Measurements from ENCODE around the gene APBB1IP. TPM values are rescaled to one million over a fixed set of nuclear protein-coding genes. Genes with fewer than 3 reads are reported as not detected.

Gene APBB1IP
- total and polyA plus RNA-seq, 2 of the 8 experiments (the other 6 are each of a cell fraction or from before 2014, with no cell fraction given), result 0.05 TPM; not detected in 1

- Histone ChIP-seq H3K18ac (ENCODE audit: extremely low read depth, low read length) (no peak overlapping the region), H3K36me3 (ENCODE audit: control insufficient read depth in 2 of 4, insufficient read depth in 4 of 4, low read length in 3 of 4) (no peaks in the 10 kb centered on the region), H4K91ac (replicated peaks; ENCODE audit: insufficient read length, low read length) (no peak overlapping the region), H3K79me1 (ENCODE audit: low read depth, low read length) (no peaks in the 10 kb centered on the region), H2BK20ac (ENCODE audit: low read length) (no peak overlapping the region), H3K4me2 (ENCODE audit: insufficient read depth in 1 of 2, low read depth in 2 of 2, low read length in 2 of 2) (no peak overlapping the region), H4K5ac (ENCODE audit: insufficient read length, low read depth, low read length) (no peak overlapping the region), H3K4ac (replicated peaks; ENCODE audit: insufficient read length, low read depth, low read length) (no peak overlapping the region), H2BK5ac (ENCODE audit: low read depth, low read length) (no peak overlapping the region), H3K56ac (replicated peaks; ENCODE audit: insufficient read length, low read depth, low read length) (no peak overlapping the region), H3K27me3 (replicated peaks in 1 of 4; ENCODE audit: control insufficient read depth in 3 of 4, extremely low read depth in 1 of 4, insufficient read depth in 3 of 4, low read length in 3 of 4) (no peaks in the 10 kb centered on the region), H3K9ac (replicated peaks in 1 of 4; ENCODE audit: extremely low read depth in 1 of 4, low read depth in 3 of 4, low read length in 3 of 4) (no peak overlapping the region), H2BK15ac (ENCODE audit: low read length) (no peak overlapping the region), H4K8ac (ENCODE audit: extremely low read depth, insufficient read depth, low read length) (no peak overlapping the region), H3K27ac (ENCODE audit: low read depth, low read length) (no peak overlapping the region), H2BK12ac (ENCODE audit: low read depth, low read length) (no peak overlapping the region), H3K14ac (ENCODE audit: insufficient read length) (no peak overlapping the region), H3K23me2 (ENCODE audit: low read depth, low read length) (no peaks in the 10 kb centered on the region), H3K4me3 (ENCODE audit: extremely low read depth in 1 of 4, insufficient read depth in 2 of 4, low read depth in 3 of 4, low read length in 4 of 4) (no peak overlapping the region), H3K4me1 (replicated peaks in 1 of 4; ENCODE audit: control insufficient read depth in 3 of 4, insufficient read depth in 4 of 4, low read length in 3 of 4) (no peaks in the 10 kb centered on the region), H3K79me2 (ENCODE audit: control insufficient read depth in 1 of 2, insufficient read depth in 2 of 2, low read length in 2 of 2) (no peaks in the 10 kb centered on the region), H2BK120ac (replicated peaks; ENCODE audit: low read depth, low read length) (no peak overlapping the region), H2AFZ (ENCODE audit: low read length) (no peak overlapping the region), H4K20me1 (replicated peaks in 1 of 2; ENCODE audit: control insufficient read depth in 1 of 2, insufficient read depth in 2 of 2, low read length in 2 of 2) (no peaks in the 10 kb centered on the region), H3K9me3 (ENCODE audit: insufficient read depth in 2 of 2, low read depth in 1 of 2, low read length in 1 of 2) (no peaks in the 10 kb centered on the region), H3K23ac (ENCODE audit: insufficient read length) (no peak overlapping the region), H2AK5ac (ENCODE audit: low read depth, low read length) (no peak overlapping the region)
- ChIA-PET CTCF (ENCODE audit: partially characterized antibody) (interaction anchor here (0.8 to 1.8 kb wide), 4 partner anchors 14 to 241 kb away, joined by 3 to 4 read pairs (median 4); no protein-coding TSS in a partner anchor), POLR2A (ENCODE audit: partially characterized antibody) (interaction anchor here (0.6 kb wide), 1 partner anchor 1445 kb away, joined by 3 read pairs; no protein-coding TSS in a partner anchor)
- WGBS, 2 experiments (ENCODE audit: extremely low coverage in 1 of 2, insufficient coverage in 1 of 2, insufficient read length in 1 of 2, insufficient replicate concordance in 2 of 2, low coverage in 1 of 2, low lambda C conversion rate in 2 of 2, missing lambda C conversion rate in 1 of 2), result 54% methylated on average over 2 of the region's 2 CpGs; no CpG with 5 or more reads in 1 of the 2 experiments
- TF ChIP-seq RAD21 (IDR thresholded peaks at IDR 0.05 in 1 of 2, conservative IDR thresholded peaks at IDR 0.05 in 1 of 2; ENCODE audit: low read depth in 2 of 2, low read length in 2 of 2), result peak; percentile 27 to 39; a peak in 3 of 4 replicates
- TF ChIP-seq GABPA (IDR thresholded peaks at IDR 0.05; ENCODE audit: borderline replicate concordance, insufficient read depth, low read length), result no peak
- peak; percentile 13 to 62 (median 51); a peak in 2 of 4 replicates for TF ChIP-seq CTCF (IDR thresholded peaks at IDR 0.05; ENCODE audit: control extremely low read depth in 1 of 3, insufficient read depth in 1 of 3, low read depth in 1 of 3, low read length in 3 of 3)
- no peak for TF ChIP-seq POLR2AphosphoS5 (IDR thresholded peaks at IDR 0.05; ENCODE audit: low read depth, low read length)
- DNase-seq (ENCODE audit: low read depth in 1 of 2, low spot score in 2 of 2) (no peak), FAIRE-seq (peak; percentile 95)
Measured at GRCh38 chr10:26573674-26574073, 135.5 kb downstream of the APBB1IP start.

All from H1 (cell line).